ENCODE results near the gene INPP5J.
"Not testable (repeated sequence)": the region's sequence is repeated elsewhere in the genome, so short reads cannot be mapped to it uniquely, and the experiment has no call there.

INPP5J gene

DNA sequence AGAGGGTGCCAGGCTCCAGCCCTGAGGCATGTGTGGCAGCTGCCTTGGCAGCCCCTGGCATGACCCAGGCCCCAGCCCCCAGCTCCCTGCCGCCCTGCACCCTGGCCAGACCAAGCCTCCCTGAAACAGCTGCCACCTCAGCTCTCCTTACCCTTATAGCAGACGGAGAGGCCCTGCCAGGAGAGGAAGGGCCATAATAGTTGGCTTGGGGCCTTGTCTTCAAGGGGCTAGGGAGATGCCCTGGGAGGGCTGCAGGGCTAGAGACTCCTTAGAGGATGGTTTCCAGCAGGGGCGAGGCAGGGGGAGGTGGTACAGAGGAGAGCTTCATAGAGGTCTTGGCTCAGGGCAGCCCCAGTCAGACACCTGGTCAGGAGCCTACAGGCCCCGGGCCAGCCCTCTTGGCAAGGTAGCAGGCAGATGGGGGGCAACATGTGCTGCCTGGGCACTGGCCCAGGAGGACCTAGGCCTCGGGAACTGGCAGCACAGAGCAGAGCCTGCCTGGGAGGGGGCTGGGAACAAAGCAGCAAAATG, 28.7 kb upstream of the INPP5J start:
- Histone ChIP-seq H3K27ac (peak overlapping the region; percentile 99 to 100), H3K4me1 (peaks cover 5 to 99% (median 92%) of the 10 kb centered on the region in 4 donors), H3K4me3 (peak overlapping the region; percentile 23 to 28), H3K36me3 (peaks cover 87 to 100% (median 99%) of the 10 kb centered on the region in 3 donors), H3K27me3 (no peaks in the 10 kb centered on the region), H3K9me3 (no peaks in the 10 kb centered on the region)
- TF ChIP-seq, protein P1, sequence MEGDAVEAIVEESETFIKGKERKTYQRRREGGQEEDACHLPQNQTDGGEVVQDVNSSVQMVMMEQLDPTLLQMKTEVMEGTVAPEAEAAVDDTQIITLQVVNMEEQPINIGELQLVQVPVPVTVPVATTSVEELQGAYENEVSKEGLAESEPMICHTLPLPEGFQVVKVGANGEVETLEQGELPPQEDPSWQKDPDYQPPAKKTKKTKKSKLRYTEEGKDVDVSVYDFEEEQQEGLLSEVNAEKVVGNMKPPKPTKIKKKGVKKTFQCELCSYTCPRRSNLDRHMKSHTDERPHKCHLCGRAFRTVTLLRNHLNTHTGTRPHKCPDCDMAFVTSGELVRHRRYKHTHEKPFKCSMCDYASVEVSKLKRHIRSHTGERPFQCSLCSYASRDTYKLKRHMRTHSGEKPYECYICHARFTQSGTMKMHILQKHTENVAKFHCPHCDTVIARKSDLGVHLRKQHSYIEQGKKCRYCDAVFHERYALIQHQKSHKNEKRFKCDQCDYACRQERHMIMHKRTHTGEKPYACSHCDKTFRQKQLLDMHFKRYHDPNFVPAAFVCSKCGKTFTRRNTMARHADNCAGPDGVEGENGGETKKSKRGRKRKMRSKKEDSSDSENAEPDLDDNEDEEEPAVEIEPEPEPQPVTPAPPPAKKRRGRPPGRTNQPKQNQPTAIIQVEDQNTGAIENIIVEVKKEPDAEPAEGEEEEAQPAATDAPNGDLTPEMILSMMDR (IDR thresholded peaks at IDR 0.05), result no peak
- peak in 1 of 2 donors; percentile 82 for DNase-seq
- intact Hi-C loops (cut with DNase I; ENCODE audit: low total_unique reads), result no loop called here

DNA sequence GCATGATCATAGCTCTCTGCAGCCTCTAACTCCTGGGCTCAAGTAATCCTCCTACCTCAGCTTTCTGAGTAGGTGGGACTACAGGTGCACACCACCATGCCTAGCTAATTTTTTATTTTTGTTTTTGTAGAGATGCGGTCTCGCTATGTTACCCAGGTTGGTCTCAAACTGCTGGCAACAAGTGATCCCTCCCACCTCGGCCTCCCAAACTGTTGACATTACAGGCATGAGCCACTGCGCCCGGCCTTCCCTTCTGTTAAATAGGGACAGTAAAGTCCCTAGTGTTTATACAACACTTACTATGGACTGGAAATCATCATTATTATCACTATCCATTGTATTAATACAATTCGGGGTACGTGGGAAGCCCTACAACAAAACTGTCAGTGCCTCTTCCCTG, 28.0 kb upstream of the INPP5J start:
- Histone ChIP-seq H3K36me3 (peaks cover 87 to 100% (median 99%) of the 10 kb centered on the region in 3 donors), H3K27ac (peak overlapping the region; percentile 99 to 100), H3K9me3 (no peaks in the 10 kb centered on the region), H3K27me3 (no peaks in the 10 kb centered on the region), H3K4me1 (peaks cover 5 to 99% (median 92%) of the 10 kb centered on the region in 4 donors), H3K4me3 (no peak overlapping the region)
- DNase-seq, result no peak
- TF ChIP-seq, protein P1 (IDR thresholded peaks at IDR 0.05), result no peak
- intact Hi-C loops (cut with DNase I; ENCODE audit: low total_unique reads), result no loop called here

DNA sequence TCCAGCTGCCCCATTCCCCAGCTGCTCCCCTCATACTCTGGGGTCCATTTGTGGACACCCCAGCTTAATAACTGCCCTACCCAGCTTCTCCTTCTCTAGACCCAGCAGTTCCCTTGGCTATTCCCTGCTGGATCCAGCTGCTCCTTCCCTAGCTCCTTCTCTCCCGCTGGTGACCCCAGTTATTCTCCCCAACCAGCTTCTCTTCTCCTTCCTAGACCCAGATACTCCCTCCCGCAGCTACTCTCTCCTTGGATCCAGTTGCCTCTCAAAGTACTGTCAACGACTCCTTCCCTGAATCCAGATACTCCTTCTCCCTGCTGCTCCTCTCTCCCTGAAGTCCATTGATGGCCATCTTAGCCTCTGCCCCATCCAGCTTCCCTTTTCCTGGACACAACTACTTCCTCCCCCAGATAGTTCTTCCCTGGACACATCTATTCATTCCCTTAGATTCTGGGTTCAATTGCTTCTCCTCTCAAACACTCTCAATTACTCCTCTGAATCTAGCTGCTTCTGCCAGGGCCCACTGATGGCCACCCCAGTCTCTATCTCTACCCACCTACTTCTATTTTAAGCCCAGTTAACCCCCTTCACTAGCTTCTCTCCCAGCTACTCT, 27.0 kb upstream of the INPP5J start:
- intact Hi-C loops (cut with DNase I; ENCODE audit: low total_unique reads), result no loop called here
- TF ChIP-seq, protein P1 (IDR thresholded peaks at IDR 0.05), result no peak
- Histone ChIP-seq H3K9me3 (no peaks in the 10 kb centered on the region), H3K27me3 (no peaks in the 10 kb centered on the region), H3K4me1 (peaks cover 5 to 99% (median 91%) of the 10 kb centered on the region in 4 donors), H3K27ac (peak overlapping the region; percentile 99 to 100), H3K36me3 (peaks cover 93 to 100% (median 100%) of the 10 kb centered on the region in 3 donors), H3K4me3 (no peak overlapping the region)
- no peak for DNase-seq

GRCh38 chr22:31096657-31097279, 26.0 kb upstream of the INPP5J start:
- H3K9me3 ChIP-seq, result no peaks in the 10 kb centered on the region
- no peak for DNase-seq
- TF ChIP-seq, protein P1 (IDR thresholded peaks at IDR 0.05), result no peak
- peak overlapping the region; percentile 99 to 100 for H3K27ac ChIP-seq
- peaks cover 89 to 100% (median 96%) of the 10 kb centered on the region in 3 donors for H3K36me3 ChIP-seq
- H3K27me3 ChIP-seq, result no peaks in the 10 kb centered on the region
- intact Hi-C loops (cut with DNase I; ENCODE audit: low total_unique reads), result no loop called here
- H3K4me3 ChIP-seq, result no peak overlapping the region
- peaks cover 6 to 99% (median 88%) of the 10 kb centered on the region in 4 donors for H3K4me1 ChIP-seq

GRCh38 chr22:31097539-31097938, 25.2 kb upstream of the INPP5J start:
- intact Hi-C loops (cut with DNase I; ENCODE audit: low total_unique reads); H3K27me3 ChIP-seq; DNase-seq; H3K9me3 ChIP-seq; H3K4me3 ChIP-seq: not testable (repeated sequence)
- Histone ChIP-seq H3K36me3 (peaks cover 82 to 100% (median 88%) of the 10 kb centered on the region in 3 donors), H3K4me1 (peaks cover 11 to 99% (median 88%) of the 10 kb centered on the region in 4 donors), H3K27ac (peak overlapping the region; percentile 99 to 100)

Measured in tibial artery (tissue), 4 donors.